NCI-H1930 (cell line): ENCODE measurements around the gene DYNLRB1.
"Not testable (repeated sequence)": the region's sequence is repeated elsewhere in the genome, so short reads cannot be mapped to it uniquely, and the experiment has no call there.

Experiments
- DNase-seq, 2 experiments: peaks; one replicate each; lab custom pipeline; 2025; lab: John Stamatoyannopoulos, UW

The DYNLRB1 gene

GRCh38 chr20:34516247-34517113, at the start of gene DYNLRB1:
DYNLRB1 (plus strand) TSS chr20:34516422; CDS start chr20:34516459, 37 bp downstream.
- peak; percentile 95 to 99 for DNase-seq

GRCh38 chr20:34468951-34469350, 47.3 kb upstream of the DYNLRB1 start:
- no peak for DNase-seq

GRCh38 chr20:34472246-34472925, 43.8 kb upstream of the DYNLRB1 start:
- DNase-seq = no peak

GRCh38 chr20:34473262-34473883, 42.8 kb upstream of the DYNLRB1 start:
- DNase-seq = peak; percentile 10 to 32

- no peak for DNase-seq
These were observed 40.1 kb upstream of the DYNLRB1 start for GRCh38 chr20:34475979-34476736.

- DNase-seq = no peak
These were observed 36.6 kb upstream of the DYNLRB1 start for GRCh38 chr20:34479627-34480026.

GRCh38 chr20:34482154-34482553, 34.1 kb upstream of the DYNLRB1 start:
- DNase-seq = not testable (repeated sequence)

- not testable (repeated sequence) for DNase-seq
These were observed 32.5 kb upstream of the DYNLRB1 start for GRCh38 chr20:34483585-34484220.

GRCh38 chr20:34485068-34485634, 31.1 kb upstream of the DYNLRB1 start:
- DNase-seq = no peak

GRCh38 chr20:34491226-34491931, 24.8 kb upstream of the DYNLRB1 start:
- DNase-seq = no peak

GRCh38 chr20:34491932-34492509, 24.2 kb upstream of the DYNLRB1 start:
- no peak for DNase-seq

- DNase-seq = no peak
These were observed 22.6 kb upstream of the DYNLRB1 start for GRCh38 chr20:34493646-34494045.

- no peak for DNase-seq
These were observed 20.9 kb upstream of the DYNLRB1 start for GRCh38 chr20:34495307-34495706.

- no peak for DNase-seq
These were observed 20.3 kb upstream of the DYNLRB1 start for GRCh38 chr20:34495916-34496315.

- not testable (repeated sequence) for DNase-seq
These were observed 18.6 kb upstream of the DYNLRB1 start for GRCh38 chr20:34497596-34497995.

- no peak for DNase-seq
These were observed 15.4 kb upstream of the DYNLRB1 start for GRCh38 chr20:34500823-34501222.

- DNase-seq = no peak
These were observed 9.7 kb upstream of the DYNLRB1 start for GRCh38 chr20:34506480-34506879.

- DNase-seq = no peak
These were observed 8.4 kb upstream of the DYNLRB1 start for GRCh38 chr20:34507702-34508413.

GRCh38 chr20:34510575-34510974, 5.6 kb upstream of the DYNLRB1 start:
- DNase-seq = no peak

- DNase-seq = no peak
These were observed 4.3 kb upstream of the DYNLRB1 start for GRCh38 chr20:34511891-34512265.
